22Rv1 (cell line): Measurements from ENCODE around the gene MCOLN3.

Experiments
- H3K27ac ChIP-seq: fragments of 450-650 bp; 2 replicates; pipeline ENCODE4 v1.5.1; 2017
- CTCF ChIP-seq: fragments of 450-650 bp; IDR thresholded peaks from 2 replicates; pipeline ENCODE4 v1.5.1; 2017; ENCODE audit warnings: mild to moderate bottlenecking
- ZFX ChIP-seq: fragments of 450-650 bp; IDR thresholded peaks from 2 replicates; pipeline ENCODE4 v1.6.1; 2017; ENCODE audit warnings: antibody characterized with exemption, borderline replicate concordance

MCOLN3 gene

GRCh38 chr1:85062425-85063026 lies 14.2 kb upstream of the MCOLN3 start:
- TF ChIP-seq ZFX (no peak), CTCF (no peak)
- H3K27ac ChIP-seq, result no peak overlapping the region

GRCh38 chr1:85061711-85062424 lies 13.6 kb upstream of the MCOLN3 start:
- TF ChIP-seq CTCF, result no peak
- TF ChIP-seq ZFX, result no peak
- no peak overlapping the region for H3K27ac ChIP-seq

- H3K27ac ChIP-seq, result no peak overlapping the region
- TF ChIP-seq ZFX (no peak), CTCF (no peak)
Measured at GRCh38 chr1:85060038-85060437, 11.7 kb upstream of the MCOLN3 start.

- TF ChIP-seq ZFX (no peak), CTCF (no peak)
- H3K27ac ChIP-seq, result no peak overlapping the region
Measured at GRCh38 chr1:85059563-85059962, 11.3 kb upstream of the MCOLN3 start.

- TF ChIP-seq ZFX, result no peak
- TF ChIP-seq CTCF, result no peak
- H3K27ac ChIP-seq, result no peak overlapping the region
Measured at GRCh38 chr1:85058786-85059185, 10.5 kb upstream of the MCOLN3 start.

GRCh38 chr1:85058311-85058710 lies 10.0 kb upstream of the MCOLN3 start:
- H3K27ac ChIP-seq, result no peak overlapping the region
- TF ChIP-seq ZFX, result no peak
- TF ChIP-seq CTCF, result no peak

- no peak overlapping the region for H3K27ac ChIP-seq
- no peak for TF ChIP-seq ZFX
- TF ChIP-seq CTCF, result no peak
Measured at GRCh38 chr1:85054664-85055063, 6.4 kb upstream of the MCOLN3 start.
